GM12878 (cell line): ENCODE data around the gene GPC6. TPM values are rescaled to one million over a fixed set of nuclear protein-coding genes. Genes with fewer than 3 reads are reported as not detected.

Experiments used
- ATAC-seq: fragments of 200-7000 bp; cut with Tn5 transposase; 3 replicates; pipeline ENCODE4 v1.9.1; 2020; ENCODE audit warnings: mild to moderate bottlenecking, moderate library complexity
- BruUV-seq: library from RNA; stranded (reverse); fragments of 400-500 nt; replicated peaks from 2 replicates; lab custom pipeline; 2021; lab: Mats Ljungman, UMichigan
- CTCF ChIA-PET: fragments of 300-600 bp; sonication (Branson Sonifier 250); formaldehyde crosslinking; extraction: SDS; loops from one replicate; lab custom pipeline; 2021; ENCODE audit warnings: inconsistent platforms; lab: Yijun Ruan, JAX
- POLR2A ChIA-PET: fragments of 350-600 bp; formaldehyde crosslinking; extraction: SDS; loops from one replicate; lab custom pipeline; 2021; ENCODE audit warnings: inconsistent platforms; lab: Charles Lee
- RAD21 ChIA-PET: fragments of 300-600 bp; sonication (Branson Sonifier 250); formaldehyde crosslinking; loops from one replicate; lab custom pipeline; 2023; ENCODE audit warnings: antibody characterized with exemption; ENCODE audit not compliant: unreplicated experiment; lab: Charles Lee
- SMC1A ChIA-PET: fragments of 300-600 bp; sonication (Branson Sonifier 250); formaldehyde crosslinking; loops from one replicate; lab custom pipeline; 2023; ENCODE audit not compliant: unreplicated experiment, uncharacterized antibody; lab: Charles Lee
- DNase-seq: peaks from one replicate; pipeline ENCODE4 v3.0.0-alpha.2; 2011; ENCODE audit warnings: low read depth, low spot score
- FAIRE-seq: peaks from 3 replicates; lab custom pipeline; 2011; peaks lifted over from hg19 to GRCh38; lab: Jason Lieb, UNC
- H2AFZ ChIP-seq: 2 replicates; pipeline ENCODE4 v1.6.0; 2011; ENCODE audit warnings: low read depth, low read length, control low read depth; ENCODE audit not compliant: control insufficient read depth
- H3K27ac ChIP-seq: 2 replicates; pipeline ENCODE4 v1.5.1; 2011; ENCODE audit warnings: control low read depth; ENCODE audit not compliant: control insufficient read depth, insufficient read depth
- H3K27me3 ChIP-seq, 2 experiments: replicated peaks in 1 of 2; 2 replicates each; pipeline versions ENCODE4 v1.6.0 to v1.6.1; 2011; ENCODE audit warnings: low read length in 1 of 2; ENCODE audit not compliant: control insufficient read depth in 2 of 2, insufficient read depth in 2 of 2
- H3K36me3 ChIP-seq, 2 experiments: 2 replicates each; pipeline ENCODE4 v1.5.1; 2011; ENCODE audit warnings: low read length in 1 of 2; ENCODE audit not compliant: control insufficient read depth in 2 of 2, insufficient read depth in 2 of 2
- H3K4me1 ChIP-seq: 2 replicates; pipeline ENCODE4 v1.6.1; 2011; ENCODE audit warnings: mild to moderate bottlenecking, low read length, moderate library complexity, mixed read lengths; ENCODE audit not compliant: control insufficient read depth, insufficient read depth
- H3K4me2 ChIP-seq: 2 replicates; pipeline ENCODE4 v1.6.0; 2011; ENCODE audit warnings: control low read depth; ENCODE audit not compliant: control insufficient read depth, insufficient read depth
- H3K4me3 ChIP-seq: fragments of 200-600 bp; sonication (generic); 2 replicates; pipeline ENCODE4 v1.5.1; 2016
- H3K79me2 ChIP-seq: 2 replicates; pipeline ENCODE4 v1.6.0; 2011; ENCODE audit warnings: low read length; ENCODE audit not compliant: control insufficient read depth, insufficient read depth
- H3K9ac ChIP-seq: 2 replicates; pipeline ENCODE4 v1.8.0; 2011; ENCODE audit warnings: low read length, control low read depth, mixed read lengths; ENCODE audit not compliant: control insufficient read depth, insufficient read depth
- H3K9me3 ChIP-seq: replicated peaks from 3 replicates; pipeline ENCODE4 v1.5.1; 2011; ENCODE audit warnings: mild to moderate bottlenecking, low read length; ENCODE audit not compliant: control insufficient read depth, insufficient read depth
- H4K20me1 ChIP-seq: 2 replicates; pipeline ENCODE4 v1.6.0; 2011; ENCODE audit not compliant: control insufficient read depth, insufficient read depth
- ASH2L ChIP-seq: fragments of 300-600, 200-600 bp; sonication (generic); IDR thresholded peaks from 2 replicates; pipeline ENCODE4 v1.6.1; 2017; ENCODE audit warnings: low read depth, mild to moderate bottlenecking, borderline replicate concordance
- E2F4 ChIP-seq: IDR thresholded peaks from 2 replicates; pipeline ENCODE4 v1.6.1; 2012; ENCODE audit warnings: low read depth, low read length, improper control_type of control experiment
- EZH2 ChIP-seq: IDR thresholded peaks from 2 replicates; pipeline ENCODE4 v1.6.1; 2012; ENCODE audit warnings: low read depth, mild to moderate bottlenecking, control low read depth, inconsistent platforms, low read length, borderline replicate concordance; ENCODE audit not compliant: control insufficient read depth
- JUND ChIP-seq: IDR thresholded peaks from 2 replicates; pipeline ENCODE4 v1.6.1; 2012; ENCODE audit warnings: low read depth, mild to moderate bottlenecking, low read length, improper control_type of control experiment, moderate library complexity
- NR2C1 ChIP-seq: fragments of 450-650 bp; IDR thresholded peaks from 2 replicates; pipeline ENCODE4 v1.6.1; 2017; ENCODE audit warnings: antibody characterized with exemption, mild to moderate bottlenecking, moderate library complexity
- PKNOX1 ChIP-seq: fragments of 450-650 bp; IDR thresholded peaks from 2 replicates; pipeline ENCODE4 v1.6.1; 2016; ENCODE audit warnings: mild to moderate bottlenecking
- POLR2A ChIP-seq: IDR thresholded peaks from 2 replicates; pipeline ENCODE4 v1.6.1; 2011; ENCODE audit warnings: low read depth, mild to moderate bottlenecking, low read length
- RFX5 ChIP-seq: IDR thresholded peaks from 2 replicates; pipeline ENCODE4 v1.6.1; 2011; ENCODE audit warnings: low read depth, low read length, improper control_type of control experiment
- SMAD1 ChIP-seq: fragments of 450-650 bp; IDR thresholded peaks from 2 replicates; pipeline ENCODE4 v1.6.1; 2018; ENCODE audit warnings: mild to moderate bottlenecking, low read depth; ENCODE audit not compliant: partially characterized antibody
- SMC3 ChIP-seq: IDR thresholded peaks from 2 replicates; pipeline ENCODE4 v1.6.1; 2011; ENCODE audit warnings: low read length, improper control_type of control experiment, borderline replicate concordance
- SPI1 ChIP-seq: IDR thresholded peaks from 2 replicates; pipeline ENCODE4 v1.6.1; 2011; ENCODE audit warnings: low read depth, mild to moderate bottlenecking, low read length, moderate library complexity, borderline replicate concordance; ENCODE audit not compliant: insufficient read depth
- STAT3 ChIP-seq: IDR thresholded peaks from 2 replicates; pipeline ENCODE4 v1.6.1; 2011; ENCODE audit warnings: low read depth, low read length, improper control_type of control experiment
- WGBS: methylation state at CpG from one replicate; pipeline ENCODE4 v1.1.6; 2016; ENCODE audit warnings: low lambda C conversion rate; ENCODE audit not compliant: insufficient replicate concordance, insufficient coverage; ENCODE audit errors: missing lambda C conversion rate; 5-methylcytosine and 5-hydroxymethylcytosine counted together
- in situ Hi-C: fragments of 300-500 bp; cut with MboI; formaldehyde crosslinking; loops from 9 replicates; pipeline ENCODE4 v1.14.3; 2018; ENCODE audit warnings: mixed read lengths
- intact Hi-C: fragments of 100-400 bp; cut with micrococcal nuclease; formaldehyde crosslinking; loops from one replicate; pipeline ENCODE4 v1.14.2; 2022; ENCODE audit not compliant: unreplicated experiment
- polyA plus RNA-seq, 11 experiments: library from polyadenylated mRNA; depleted of rRNA in 4 of 11; unstranded in 6 of 11; stranded (reverse) in 5 of 11; fragments of >200 nt; fragmentation: Nextera tagmentation in 4 of 11; fragmentation: Illumina TruSeq in 1 of 11; extraction: Ambion mirVana in 4 of 11; extraction: Trizol in 1 of 11; gene quantifications; 1 replicate in 1 of 11; 2 replicates in 10 of 11; pipeline versions ENCODE4 v1.2.1 to v1.2.3, GENCODE V29; 2011 to 2016; ENCODE audit warnings: inconsistent platforms in 2 of 11, missing spikeins in 2 of 11, low read depth in 1 of 11
- total RNA-seq, 4 experiments: library from RNA; depleted of rRNA in 3 of 4; stranded (reverse); fragments of >200 nt in 3 of 4; fragmentation: Illumina TruSeq in 1 of 4; extraction: Trizol in 1 of 4; gene quantifications; 2 replicates each; pipeline versions ENCODE4 v1.2.1 to v1.2.3, GENCODE V29; 2013 to 2021

Gene GPC6
- total and polyA plus RNA-seq, 10 of the 15 experiments (the other 5 are each of a cell fraction or from before 2014, with no cell fraction given), result 0.03 to 0.04 (median 0.03) TPM; not detected in 7

GRCh38 chr13:94247890-94248289, 1021.3 kb downstream of the GPC6 start:
- no peaks in the 10 kb centered on the region for H3K9me3 ChIP-seq
- H3K4me2 ChIP-seq, result no peak overlapping the region
- in situ Hi-C loops (no loop called here), intact Hi-C loops (no loop called here)
- TF ChIP-seq SMAD1 (no peak), SPI1 (no peak), E2F4 (no peak), RFX5 (no peak), NR2C1 (no peak), EZH2 (no peak), PKNOX1 (no peak), POLR2A (no peak), SMC3 (no peak), STAT3 (no peak), JUND (no peak), ASH2L (no peak)
- DNase-seq (no peak), FAIRE-seq (no peak), ATAC-seq (no peak)
- no peaks in the 10 kb centered on the region for H3K36me3 ChIP-seq
- H3K79me2 ChIP-seq, result no peaks in the 10 kb centered on the region
- ChIA-PET CTCF (no interaction called here), RAD21 (no interaction called here), SMC1A (no interaction called here), POLR2A (no interaction called here)
- H3K9ac ChIP-seq, result no peak overlapping the region
- H3K4me1 ChIP-seq, result no peaks in the 10 kb centered on the region
- no peaks in the 10 kb centered on the region for H4K20me1 ChIP-seq
- WGBS, result 0% methylated on average over 1 of the region's 1 CpG
- no peaks in the 10 kb centered on the region for H3K27me3 ChIP-seq
- H3K27ac ChIP-seq, result no peak overlapping the region
- BruUV-seq, result no TSS peak
- no peak overlapping the region for H3K4me3 ChIP-seq
- no peak overlapping the region for H2AFZ ChIP-seq
